HPDE6-E6E7 (cell line): ENCODE results near the gene GNB1L.
"Not testable (repeated sequence)": the region's sequence is repeated elsewhere in the genome, so short reads cannot be mapped to it uniquely, and the experiment has no call there.

Experiments
- DNase-seq: peaks from one replicate; pipeline ENCODE4 v3.0.0; 2011; ENCODE audit warnings: missing footprints; ENCODE audit errors: extremely low spot score

Gene GNB1L

DNA sequence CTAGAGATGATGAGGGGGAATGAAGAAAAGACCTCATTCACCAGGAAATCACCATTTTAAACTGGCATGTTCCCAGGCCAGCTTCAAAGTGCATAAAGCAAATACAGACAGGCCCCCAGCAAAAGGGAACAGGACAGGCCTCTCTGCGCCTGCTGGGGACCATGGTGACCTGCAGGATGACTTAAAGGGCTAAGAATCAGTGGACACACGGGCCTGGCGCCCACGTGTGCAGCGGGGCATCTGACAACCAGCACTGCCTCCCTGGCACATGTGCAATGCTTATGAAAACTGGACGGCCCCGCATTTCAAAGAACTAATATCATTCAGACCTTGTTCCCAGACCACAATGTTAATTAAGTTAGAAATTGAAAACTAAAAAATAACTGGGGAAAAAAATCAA, 58.5 kb downstream of the GNB1L start:
- DNase-seq, result no peak

DNA sequence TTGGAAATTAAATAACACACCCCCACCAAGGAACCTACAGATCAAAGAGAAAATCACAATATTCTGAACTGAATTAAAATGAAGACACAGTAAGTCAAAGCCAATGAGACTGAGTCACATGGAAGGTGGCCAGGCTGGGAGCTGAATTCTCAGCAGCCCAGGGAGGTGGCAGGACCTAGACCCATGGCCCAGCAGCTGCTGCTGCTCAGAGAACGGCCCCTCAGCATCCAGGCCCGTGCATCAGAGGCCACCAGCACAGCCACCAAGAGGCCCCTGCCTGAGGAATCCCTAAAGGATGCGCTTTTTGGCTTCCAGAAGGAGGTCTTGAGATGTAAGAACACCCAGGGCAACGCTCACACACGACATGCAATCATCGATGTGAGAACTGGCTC, 59.1 kb downstream of the GNB1L start:
- no peak for DNase-seq

DNA sequence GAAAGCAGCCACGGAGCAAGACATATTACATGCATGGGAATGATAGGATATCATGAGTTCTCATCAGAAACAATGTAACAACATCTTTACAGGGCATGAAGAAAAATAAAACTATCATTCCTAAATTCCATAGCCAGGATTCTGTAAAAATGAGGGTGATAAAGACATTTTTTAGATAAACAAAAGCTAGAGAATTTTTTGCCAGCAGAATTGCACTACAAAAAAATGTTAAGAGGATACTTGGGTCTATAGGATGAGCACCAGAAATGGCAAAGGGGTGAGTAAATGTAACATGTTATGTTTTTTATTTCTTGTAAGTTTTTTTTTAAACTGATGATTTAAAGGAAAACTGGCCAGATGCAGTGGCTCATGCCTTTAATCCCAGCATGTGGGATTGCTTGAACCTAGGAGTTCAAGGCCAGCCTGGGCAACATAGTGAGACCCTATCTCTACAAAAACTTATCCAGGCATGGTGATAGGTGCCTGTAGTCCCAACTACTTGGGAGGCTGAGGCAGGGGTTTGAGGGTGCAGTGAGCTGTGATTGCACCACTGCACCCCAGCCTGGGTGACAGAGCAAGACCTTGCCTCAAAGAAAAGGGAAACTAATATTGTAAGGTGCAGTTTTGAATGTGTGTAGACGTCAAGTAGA, 60.9 kb downstream of the GNB1L start:
- DNase-seq, result no peak

DNA sequence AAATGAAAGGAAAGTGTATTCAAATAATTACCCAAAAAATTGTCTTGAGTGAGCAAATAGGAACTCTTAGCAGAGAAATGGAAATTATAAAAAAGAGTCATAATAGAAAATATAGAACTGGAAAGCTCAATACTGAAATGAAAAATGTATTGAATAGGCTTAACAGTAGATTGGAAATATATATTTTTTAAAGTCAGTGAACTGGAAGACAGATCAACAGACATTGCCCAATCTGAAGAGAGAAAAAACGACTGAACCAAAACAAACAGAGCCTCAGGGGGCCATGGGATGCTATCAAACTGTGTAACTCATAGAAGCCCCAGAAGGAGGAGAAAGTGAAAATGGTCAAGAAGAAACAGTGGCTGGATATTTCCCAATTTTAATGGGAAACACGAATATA, 61.5 kb downstream of the GNB1L start:
- no peak for DNase-seq

DNA sequence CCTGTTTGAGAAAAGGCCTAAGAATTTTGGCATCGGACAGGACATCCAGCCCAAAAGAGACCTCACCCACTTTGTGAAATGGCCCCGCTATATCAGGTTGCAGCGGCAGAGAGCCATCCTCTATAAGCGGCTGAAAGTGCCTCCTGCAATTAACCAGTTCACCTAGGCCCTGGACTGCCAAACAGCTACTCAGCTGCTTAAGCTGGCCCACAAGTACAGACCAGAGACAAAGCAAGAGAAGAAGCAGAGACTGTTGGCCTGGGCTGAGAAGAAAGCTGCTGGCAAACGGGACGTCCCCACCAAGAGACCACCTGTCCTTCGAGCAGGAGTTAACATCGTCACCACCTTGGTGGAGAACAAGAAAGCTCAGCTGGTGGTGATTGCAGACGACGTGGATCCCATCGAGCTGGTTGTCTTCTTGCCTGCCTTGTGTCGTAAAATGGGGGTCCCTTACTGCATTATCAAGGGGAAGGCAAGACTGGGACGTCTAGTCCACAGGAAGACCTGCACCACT, 62.2 kb downstream of the GNB1L start:
- not testable (repeated sequence) for DNase-seq

DNA sequence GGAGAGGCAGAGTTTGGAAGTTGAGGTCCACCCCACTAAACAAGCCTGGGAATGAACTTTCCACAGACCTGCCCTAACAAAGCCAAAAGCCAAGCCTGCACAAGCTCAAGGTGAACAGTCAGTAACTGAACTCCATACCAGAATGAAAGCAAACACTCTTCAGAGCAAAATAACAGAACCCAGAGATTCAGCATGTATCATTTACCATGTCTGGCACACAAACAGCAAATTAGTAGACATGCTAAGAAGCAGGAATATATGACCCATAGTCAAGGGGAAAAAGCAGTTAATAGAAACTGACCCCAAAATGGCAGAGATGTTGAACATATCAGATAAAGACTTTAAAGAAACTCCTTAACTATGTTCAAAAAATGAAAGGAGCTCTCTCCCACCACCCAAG, 62.8 kb downstream of the GNB1L start:
- DNase-seq, result no peak

DNA sequence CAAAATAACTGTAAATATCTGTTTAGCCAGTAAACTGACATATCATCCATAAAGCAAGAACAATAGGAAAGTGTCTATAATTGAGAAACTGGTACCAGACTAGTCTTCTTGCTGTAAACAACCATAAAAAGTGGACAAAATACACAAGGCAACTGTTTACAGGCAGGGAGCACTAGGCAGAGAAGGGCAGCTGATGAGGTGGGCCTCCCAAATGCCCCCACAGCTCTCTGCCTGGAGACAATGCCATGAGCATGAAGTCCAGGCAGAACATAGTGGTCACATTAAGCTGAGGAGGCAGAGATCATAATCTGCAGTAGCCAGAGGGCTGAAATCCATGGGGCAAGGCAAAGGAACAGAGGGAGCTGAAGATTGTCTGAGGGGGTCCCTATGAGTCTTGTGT, 63.4 kb downstream of the GNB1L start:
- no peak for DNase-seq

DNA sequence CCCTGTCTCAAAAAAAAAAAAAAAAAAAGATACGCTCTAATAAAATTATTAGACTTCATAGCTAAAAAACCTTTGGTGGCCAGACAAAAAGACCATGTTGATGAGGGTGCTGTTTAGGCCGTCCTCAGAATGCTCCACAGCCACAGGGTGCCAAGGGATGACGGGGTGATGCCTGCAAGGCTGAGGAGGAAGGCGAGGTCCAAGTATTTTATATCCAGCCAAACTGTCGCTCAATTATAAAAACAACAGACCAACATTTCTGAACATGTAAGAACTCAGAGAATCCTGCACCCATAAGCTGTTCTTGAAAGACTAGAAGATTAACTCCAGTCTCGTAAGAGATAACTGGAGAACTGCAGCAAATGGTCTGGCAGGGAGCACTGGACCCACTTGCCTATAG, 64.8 kb downstream of the GNB1L start:
- no peak for DNase-seq

DNA sequence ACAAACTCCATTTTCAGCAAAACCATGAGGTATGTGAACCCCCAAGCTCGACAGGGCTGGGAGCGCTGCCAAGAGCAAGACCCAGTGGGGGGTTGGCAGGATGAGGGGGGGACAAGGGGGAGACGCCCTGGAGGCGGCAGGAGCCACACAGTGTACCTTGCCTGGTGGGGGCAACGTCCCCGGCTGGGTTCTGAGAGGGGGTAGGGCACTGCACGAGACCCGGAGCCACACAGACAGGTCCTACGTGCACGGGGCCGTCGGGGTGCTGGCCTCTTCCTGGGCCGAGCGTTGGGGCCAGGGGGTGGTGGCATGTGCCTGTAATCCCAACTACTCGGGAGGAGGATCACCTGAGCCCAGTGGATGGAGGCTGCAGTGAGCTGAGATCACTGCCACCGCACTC, 65.3 kb downstream of the GNB1L start:
- no peak for DNase-seq

DNA sequence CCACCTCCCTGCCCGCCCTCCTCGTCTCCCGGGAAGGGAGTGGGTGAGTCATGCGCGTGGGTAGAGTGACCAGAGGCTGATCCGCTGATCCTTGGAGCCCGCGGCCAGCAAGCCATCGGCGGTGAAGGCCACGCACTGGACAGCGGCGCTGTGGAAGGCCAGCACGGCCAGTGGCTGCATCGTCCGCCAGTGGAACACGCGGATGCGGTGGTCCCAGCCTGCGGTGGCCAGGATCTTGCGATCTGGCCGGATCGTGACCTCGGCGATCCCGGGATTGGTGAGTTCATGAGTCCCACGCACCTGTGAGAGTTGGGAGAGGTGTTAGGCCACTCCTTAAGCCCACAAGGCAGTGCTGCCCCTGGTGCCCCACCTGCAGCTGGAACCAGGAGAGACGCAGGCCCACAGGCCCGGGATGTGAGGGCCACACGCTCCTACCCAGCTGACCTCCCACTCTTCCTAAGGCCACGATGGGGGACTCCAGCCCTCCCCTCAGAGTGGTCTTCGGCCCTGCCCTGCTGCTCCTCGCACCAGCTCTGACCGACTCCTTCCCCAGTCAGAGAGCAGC, 65.9 kb downstream of the GNB1L start:
- DNase-seq, result no peak

DNA sequence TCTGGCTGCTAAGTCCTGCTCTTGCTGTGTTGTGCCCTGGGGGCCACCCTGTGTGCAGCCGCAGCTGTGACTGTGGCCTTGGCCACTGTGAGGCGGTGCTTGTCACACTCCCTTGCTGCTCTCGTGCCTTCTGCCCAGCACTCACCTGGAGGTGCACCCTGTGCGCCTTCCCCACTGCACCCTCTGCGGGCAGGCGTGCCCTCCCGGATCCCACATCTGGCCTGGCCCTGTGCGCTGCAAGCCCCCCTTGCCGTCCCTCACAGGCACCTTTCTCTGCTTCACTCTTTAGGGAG, 66.9 kb downstream of the GNB1L start:
- DNase-seq, result no peak

DNA sequence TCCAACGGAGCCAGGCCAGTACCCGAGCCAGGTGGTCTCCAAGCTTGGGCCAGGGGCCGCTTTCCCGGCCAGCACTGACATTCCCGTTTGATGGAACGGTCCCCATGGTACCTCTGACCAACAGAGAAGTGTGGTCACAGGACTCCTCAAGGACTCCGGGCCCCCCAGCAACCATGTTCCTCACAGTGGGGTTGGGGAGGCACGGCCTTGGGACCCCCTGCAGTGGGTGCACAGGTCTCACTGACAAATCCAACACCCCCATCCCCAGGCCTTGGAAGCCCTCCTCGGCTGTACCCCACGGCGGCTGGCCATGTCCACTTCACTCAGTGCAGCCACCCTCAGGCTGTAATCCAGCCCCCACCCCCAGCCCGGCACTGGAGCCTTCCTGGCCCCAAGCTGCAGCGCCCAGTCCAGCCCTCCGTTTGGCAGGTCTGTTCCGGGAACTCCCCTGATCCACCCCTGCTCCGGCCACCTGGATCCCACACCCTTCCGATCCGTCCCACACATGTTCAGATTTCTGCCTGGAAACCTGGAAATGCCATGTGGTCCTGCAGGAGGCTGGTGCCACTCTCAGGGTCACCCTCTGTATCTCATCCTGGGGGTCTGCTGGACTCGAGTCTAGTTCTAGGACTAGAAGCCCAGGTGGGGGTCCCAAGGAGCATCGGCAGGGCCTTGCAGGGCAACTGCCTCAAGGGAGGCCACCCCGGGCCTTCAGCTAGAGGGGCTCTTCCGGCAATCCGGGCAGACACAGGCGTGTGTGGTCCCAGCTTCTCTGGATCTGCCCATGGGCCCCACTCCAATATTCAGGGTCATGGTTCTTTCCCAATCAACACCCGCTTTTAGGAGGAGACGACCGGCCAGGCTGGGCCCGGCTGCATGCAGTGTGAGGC, 67.5 kb downstream of the GNB1L start:
- no peak for DNase-seq

DNA sequence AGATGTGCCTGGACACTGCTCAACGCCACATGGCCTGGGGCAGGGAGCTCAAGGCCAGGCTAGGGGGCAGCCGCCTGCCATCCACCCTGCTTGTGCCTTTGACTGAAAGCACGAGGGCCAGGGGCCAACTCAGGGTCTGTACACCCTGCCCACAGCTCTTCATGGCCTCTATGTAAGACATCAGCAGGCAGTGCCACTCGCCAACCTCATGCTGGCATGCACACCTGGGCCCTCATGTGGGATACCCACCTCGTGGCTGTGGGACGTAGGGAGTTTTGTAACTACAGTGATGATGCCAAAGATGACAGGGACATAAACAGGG, 68.4 kb downstream of the GNB1L start:
- DNase-seq, result no peak

DNA sequence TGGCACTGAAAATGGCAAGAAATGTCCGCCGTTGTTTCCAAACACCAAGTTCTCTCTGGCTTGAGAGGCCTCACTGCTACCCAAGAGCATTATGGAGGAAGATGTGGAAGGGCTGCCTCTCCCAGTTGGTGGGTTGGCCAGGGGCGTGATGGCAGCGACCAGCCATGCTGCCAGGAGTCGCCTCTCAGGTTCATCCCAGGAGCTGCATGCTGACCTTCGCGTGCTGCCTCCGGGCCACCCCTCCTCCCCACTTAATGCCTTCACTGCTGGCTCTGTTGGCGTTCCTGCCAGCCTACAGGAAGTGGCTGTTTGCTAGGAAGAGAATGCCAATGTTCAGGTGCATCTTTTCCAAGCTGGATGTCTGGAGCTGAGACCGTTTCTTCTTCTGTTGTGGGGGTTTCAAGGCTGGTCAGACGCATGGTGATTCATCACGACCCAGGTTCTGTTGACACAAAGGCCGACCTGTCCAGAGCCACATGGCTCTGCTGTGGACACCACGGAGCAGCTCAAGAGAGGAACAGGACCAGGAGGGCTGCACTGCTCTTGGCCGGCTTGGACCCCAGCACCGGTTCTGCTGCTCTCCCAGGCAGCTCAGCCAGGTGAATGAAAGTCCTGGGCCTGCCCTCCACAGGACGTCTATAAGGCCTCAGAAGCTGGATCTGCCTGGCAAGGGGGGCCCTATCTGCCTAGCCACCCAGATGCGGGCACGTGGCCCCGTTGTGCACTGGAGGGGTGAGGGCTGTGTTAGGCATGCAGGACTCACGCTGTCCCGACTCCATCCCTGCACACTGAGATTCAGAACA, 69.0 kb downstream of the GNB1L start:
- DNase-seq, result no peak

DNA sequence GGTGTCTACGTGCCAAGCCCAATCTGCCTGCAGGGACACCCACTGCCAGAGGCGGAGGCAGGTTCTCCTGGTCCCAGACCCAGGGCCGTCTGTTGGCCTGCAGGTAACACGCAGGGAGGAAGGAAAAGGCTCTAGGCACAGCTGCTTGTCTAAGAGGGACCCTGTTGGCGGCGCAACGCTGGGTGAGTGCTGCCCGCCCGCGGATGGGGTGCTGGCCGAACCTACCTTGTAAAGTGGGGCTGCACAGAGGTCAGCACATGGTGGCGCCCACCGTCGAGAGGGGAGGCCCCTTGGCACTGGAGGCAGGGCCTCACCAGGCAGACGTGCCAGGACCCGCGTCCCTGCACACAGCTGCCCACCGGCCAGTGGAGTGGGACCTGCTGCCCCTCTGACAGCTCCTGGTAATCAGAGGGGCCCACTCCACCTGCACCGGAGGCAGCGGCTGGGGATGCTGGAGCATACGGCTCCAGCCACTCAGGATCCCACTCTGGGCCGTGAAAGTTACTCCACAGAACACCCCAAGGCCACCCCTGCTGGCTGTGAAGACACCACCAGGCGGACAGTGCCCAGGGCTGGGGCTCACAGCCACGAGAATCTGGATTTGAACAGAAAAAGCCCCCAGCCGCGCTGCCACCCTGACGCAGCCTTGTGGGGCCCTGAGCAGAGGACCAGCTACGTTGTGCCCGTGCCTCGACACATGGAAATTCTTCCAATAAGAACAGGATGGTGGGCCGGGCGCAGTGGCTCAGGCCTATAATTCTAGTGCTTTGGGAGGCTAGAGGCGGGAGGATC, 70.1 kb downstream of the GNB1L start:
- no peak for DNase-seq

DNA sequence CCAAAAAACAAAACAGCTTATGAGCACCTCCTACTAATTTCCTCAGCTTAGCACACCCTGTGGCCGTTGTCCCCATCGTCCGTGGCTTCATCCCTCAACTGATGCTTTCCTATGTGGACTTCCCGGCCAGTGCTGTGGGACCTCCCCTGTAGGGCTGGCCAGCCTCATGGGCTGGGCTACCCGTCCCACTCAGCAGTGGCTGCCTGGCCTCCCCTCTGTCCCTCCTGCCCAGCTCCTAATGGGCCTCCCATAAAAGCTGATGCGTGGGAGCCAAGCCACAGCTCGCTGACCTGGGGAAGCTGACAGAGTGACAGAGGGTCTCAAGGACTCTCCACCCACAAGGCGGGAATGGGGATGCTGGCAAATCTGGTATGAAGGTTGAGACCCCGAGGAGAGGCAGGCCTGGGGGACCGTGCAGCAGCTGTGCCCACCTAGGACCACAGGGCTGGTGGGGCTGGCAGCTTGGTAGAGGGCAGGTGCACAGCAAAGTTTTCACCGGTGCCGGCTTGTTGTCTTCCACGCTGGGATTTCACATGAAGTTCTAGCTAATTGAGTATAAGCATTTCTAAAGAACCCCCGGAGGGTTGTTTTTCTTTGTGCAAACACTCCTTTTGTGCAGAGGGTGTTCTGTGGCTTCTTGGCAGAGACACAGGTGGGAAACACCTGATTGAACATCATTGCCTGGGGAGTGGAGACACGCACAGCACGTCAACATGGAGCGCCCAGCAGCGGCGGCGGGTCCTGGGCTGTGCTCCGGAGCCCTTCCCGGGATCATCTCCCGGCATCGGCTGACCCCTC, 70.9 kb downstream of the GNB1L start:
- DNase-seq, result no peak

DNA sequence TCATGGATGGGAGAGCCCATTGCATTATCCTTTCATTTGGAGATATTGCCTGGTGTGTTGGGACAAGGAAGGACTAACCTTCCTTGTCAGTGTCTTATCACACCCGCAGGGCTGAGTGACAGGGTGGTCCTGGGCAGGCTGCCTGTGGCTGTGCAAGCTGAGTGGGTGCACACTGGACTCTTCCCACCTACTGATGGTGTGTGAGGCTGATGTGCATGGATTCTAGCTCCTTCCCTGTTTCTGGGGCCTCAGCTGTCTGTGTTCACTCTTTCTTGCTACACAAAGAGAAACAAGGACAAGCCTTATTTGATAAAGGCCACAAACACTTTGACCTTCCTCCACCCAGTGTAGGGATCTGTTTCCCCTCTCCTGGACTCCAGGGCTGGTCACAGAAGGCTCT, 72.1 kb downstream of the GNB1L start:
- no peak for DNase-seq

DNA sequence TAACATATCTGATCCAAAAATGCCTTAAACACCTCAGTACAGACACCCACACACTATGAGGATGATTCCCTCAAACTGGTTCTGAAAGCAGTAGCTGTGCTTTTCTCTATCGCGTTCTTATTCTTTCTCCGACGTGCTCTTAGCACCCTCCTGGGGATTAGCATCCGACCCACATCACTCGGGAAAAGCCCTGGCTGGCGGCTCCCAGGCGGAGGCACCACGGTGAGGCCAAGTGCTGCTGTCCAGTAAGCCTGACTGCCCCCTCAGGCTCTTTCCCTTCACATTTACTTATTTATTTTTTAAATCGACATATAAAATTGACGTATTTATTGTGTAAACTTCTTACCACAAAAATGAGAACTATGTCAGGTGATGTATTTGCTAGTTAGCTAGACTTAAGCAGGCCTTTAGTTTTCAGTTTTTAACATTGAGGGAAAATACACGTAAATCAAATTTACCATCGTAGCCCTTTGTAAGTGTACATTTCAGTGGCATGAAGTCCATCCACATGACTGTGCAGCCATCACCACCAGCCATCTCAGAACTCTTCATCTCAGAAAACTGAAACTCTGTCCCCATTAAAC, 74.9 kb downstream of the GNB1L start:
- no peak for DNase-seq

DNA sequence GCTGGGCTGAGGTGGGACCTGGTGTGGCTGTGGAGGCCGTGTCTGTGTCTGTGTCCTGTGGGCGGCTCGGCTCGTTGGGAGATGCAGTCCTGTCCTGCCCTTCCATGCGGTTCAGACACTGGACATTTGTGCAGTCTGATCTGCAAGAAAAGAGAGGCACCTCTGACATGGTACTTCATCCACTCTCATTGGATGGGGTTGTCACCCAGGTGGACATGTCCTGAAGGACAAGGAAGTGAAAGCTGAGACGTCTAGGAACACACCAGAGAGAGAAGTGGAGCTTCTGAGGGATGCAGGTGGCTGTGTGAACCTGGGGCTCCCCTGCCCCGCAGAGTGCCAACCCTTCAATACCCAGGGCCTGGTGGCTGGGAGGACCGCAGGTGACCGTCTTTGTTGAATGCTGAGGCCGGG, 75.7 kb downstream of the GNB1L start:
- DNase-seq, result no peak

DNA sequence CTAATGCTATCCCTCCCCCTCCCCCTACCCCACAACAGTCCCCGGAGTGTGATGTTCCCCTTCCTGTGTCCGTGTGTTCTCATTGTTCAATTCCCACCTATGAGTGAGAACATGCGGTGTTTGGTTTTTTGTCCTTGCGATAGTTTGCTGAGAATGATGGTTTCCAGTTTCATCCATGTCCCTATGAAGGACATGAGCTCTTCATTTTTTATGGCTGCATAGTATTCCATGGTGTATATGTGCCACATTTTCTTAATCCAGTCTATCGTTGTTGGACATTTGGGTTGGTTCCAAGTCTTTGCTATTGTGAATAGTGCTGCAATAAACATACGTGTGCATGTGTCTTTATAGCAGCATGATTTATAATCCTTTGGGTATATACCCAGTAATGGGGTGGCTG, 77.5 kb downstream of the GNB1L start:
- DNase-seq, result not testable (repeated sequence)
